IPS DF 6.9 (cell line): ENCODE results near the gene SFXN5.

Experiments used
- DNase-seq: peaks from one replicate; pipeline ENCODE4 v3.0.0-alpha.2; 2013; ENCODE audit warnings: low read depth, low spot score
- H3K27ac ChIP-seq: one replicate; pipeline ENCODE4 v1.5.1; 2013; ENCODE audit warnings: low read length, control low read depth
- H3K27me3 ChIP-seq: 2 replicates; pipeline ENCODE4 v1.6.1; 2013; ENCODE audit warnings: mild to moderate bottlenecking, low read length; ENCODE audit not compliant: control insufficient read depth, insufficient read depth
- H3K36me3 ChIP-seq: 2 replicates; pipeline ENCODE4 v1.6.1; 2013; ENCODE audit warnings: low read length; ENCODE audit not compliant: control insufficient read depth, insufficient read depth
- H3K4me1 ChIP-seq: 2 replicates; pipeline ENCODE4 v1.6.1; 2013; ENCODE audit warnings: low read length; ENCODE audit not compliant: control insufficient read depth, insufficient read depth
- H3K4me3 ChIP-seq: 2 replicates; pipeline ENCODE4 v1.5.1; 2013; ENCODE audit warnings: mild to moderate bottlenecking, low read length
- H3K9me3 ChIP-seq: 2 replicates; pipeline ENCODE4 v1.6.1; 2013; ENCODE audit warnings: low read length, inconsistent platforms; ENCODE audit not compliant: control insufficient read depth, insufficient read depth
- WGBS: extraction: QIAGEN DNeasy Blood & Tissue Kit; methylation state at CpG from one replicate; pipeline ENCODE4 v1.1.7; 2013; ENCODE audit warnings: mixed read lengths, missing lambda C conversion rate; ENCODE audit not compliant: insufficient read length, insufficient coverage; 5-methylcytosine and 5-hydroxymethylcytosine counted together

Gene SFXN5

GRCh38 chr2:72893594-72894319 is 177.8 kb downstream of the SFXN5 start:
- Histone ChIP-seq H3K36me3 (no peaks in the 10 kb centered on the region), H3K4me1 (no peaks in the 10 kb centered on the region; the same call in 1 of the 2 replicates), H3K27ac (no peak overlapping the region), H3K9me3 (no peaks in the 10 kb centered on the region), H3K4me3 (no peak overlapping the region), H3K27me3 (peaks cover 12% of the 10 kb centered on the region; the same call in 1 of the 2 replicates)
- no peak for DNase-seq
- WGBS, result no CpG with 5 or more reads among the region's 15 CpGs

GRCh38 chr2:72892506-72893173 is 178.9 kb downstream of the SFXN5 start:
- no peak overlapping the region for H3K4me3 ChIP-seq
- DNase-seq, result no peak
- no peak overlapping the region for H3K27ac ChIP-seq
- no peaks in the 10 kb centered on the region for H3K9me3 ChIP-seq
- H3K4me1 ChIP-seq, result peaks cover 2% of the 10 kb centered on the region; the same call in 1 of the 2 replicates
- no CpG with 5 or more reads among the region's 11 CpGs for WGBS
- no peaks in the 10 kb centered on the region for H3K36me3 ChIP-seq
- peaks cover 12% of the 10 kb centered on the region; the same call in 1 of the 2 replicates for H3K27me3 ChIP-seq
